DMS 273 treated with DMSO at 0.1 percent for 48 hours (cell line): ENCODE data around the gene WDR38.

Source experiments
- DNase-seq: peaks from one replicate; lab custom pipeline; 2025; lab: John Stamatoyannopoulos, UW

Gene WDR38

GRCh38 chr9:124857533-124858162, 4.4 kb downstream of the WDR38 start:
- DNase-seq, result no peak

GRCh38 chr9:124858330-124859046, 5.2 kb downstream of the WDR38 start:
- no peak for DNase-seq

GRCh38 chr9:124859803-124860581, 6.7 kb downstream of the WDR38 start:
- DNase-seq, result no peak

GRCh38 chr9:124860582-124861341, 7.5 kb downstream of the WDR38 start:
- DNase-seq, result no peak

DNA sequence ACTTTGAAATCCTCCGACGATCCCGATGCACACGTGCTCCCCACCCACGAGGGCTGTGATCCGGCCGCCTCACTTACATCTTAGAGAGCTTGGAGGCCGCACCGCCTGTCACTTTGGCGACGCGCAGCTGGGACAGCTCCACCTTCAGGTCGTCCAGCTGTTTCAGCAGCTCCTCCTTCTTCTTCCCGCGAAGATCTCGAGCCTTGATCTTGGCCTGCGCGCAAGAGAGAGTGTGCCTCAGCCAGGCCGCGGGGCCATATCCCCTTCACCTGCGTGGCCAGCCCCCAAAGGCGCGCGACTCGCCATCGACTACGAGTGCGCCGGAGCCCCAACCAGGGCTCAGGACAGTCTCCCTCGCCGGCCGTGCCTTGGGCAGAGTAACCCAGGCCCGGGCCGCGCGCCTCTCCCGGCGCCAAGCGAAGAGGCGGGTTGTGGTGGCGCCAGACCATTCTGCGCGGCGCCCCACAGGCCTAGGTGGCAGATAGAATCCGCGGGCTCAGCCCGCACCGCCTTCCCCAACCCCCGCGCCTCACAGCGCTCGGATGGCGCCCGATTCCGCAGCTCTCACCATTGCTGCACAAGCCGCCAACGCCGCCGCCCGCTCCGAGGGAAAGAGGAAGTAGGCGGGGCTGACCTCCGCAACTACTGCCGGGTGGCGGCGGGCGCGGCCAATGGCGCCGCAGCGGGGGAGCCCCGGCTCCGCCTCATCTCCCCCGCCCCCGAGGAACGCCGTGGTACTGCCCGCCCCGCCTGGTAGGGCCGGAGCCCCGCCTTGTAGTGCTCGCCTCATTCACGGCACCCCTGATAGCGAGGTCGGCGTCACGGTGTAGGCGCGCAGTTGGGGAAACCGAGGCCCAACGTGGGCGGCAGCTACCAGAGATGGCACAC, 8.3 kb downstream of the WDR38 start, which contains the start of the genes ARPC5L and RPL35:
Gene ARPC5L (plus strand): TSS at position 789 of the 888 bp plus-strand sequence. CDS start 7,161 bp downstream, outside the sequence.
Gene RPL35 (minus strand): TSS at position 616 of the 888 bp plus-strand sequence. CDS start 45 bp downstream, at position 571.
- peak; percentile 79 for DNase-seq

- peak; percentile 20 for DNase-seq
These were observed 10.2 kb downstream of the WDR38 start for GRCh38 chr9:124863371-124863871.

DNA sequence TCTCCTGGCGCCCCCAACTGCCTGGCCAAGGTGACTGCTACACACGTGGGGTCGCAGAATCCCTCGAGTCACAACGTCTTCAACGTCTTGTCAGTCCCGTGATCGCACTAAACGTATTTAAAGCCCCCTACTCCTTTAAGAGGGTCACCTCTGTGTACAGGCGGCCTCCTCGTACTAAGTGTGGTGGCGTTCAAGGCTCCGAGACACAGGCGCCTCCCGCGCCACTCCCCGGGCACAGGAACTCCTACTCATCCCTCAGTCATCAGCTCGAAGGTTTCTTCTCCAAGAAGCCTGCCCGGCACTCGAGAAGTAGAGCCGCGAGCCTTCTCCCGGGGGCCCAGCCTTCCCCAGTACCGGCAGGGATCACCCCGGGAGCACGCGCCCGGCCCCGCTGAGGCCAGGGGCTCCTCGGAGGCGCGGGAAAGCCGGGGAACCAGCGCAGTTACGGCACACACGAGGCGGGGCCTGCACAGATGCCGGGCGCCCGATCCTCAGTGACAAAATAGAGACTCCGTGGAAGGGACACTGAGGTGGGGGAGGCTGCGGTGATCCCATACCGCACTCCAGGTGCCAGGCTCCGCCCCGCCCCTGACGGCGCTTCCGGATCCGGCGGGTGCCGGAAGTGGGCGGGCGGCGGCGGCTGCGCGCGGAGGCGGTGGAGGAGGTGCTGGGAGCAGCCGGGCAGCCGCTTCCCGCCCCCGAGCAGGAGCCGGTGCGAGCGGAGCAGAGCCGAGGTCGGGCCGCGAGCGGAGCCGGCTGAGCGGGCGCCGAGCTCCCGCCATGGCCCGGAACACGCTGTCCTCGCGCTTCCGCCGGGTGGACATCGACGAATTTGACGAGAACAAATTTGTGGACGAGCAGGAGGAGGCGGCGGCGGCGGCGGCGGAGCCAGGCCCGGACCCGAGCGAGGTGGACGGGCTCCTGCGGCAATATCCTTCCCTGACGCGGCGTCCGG, 15.5 kb downstream of the WDR38 start:
- peak; percentile 41 for DNase-seq

- no peak for DNase-seq
These were observed 16.3 kb downstream of the WDR38 start for GRCh38 chr9:124869466-124869985.

DNA sequence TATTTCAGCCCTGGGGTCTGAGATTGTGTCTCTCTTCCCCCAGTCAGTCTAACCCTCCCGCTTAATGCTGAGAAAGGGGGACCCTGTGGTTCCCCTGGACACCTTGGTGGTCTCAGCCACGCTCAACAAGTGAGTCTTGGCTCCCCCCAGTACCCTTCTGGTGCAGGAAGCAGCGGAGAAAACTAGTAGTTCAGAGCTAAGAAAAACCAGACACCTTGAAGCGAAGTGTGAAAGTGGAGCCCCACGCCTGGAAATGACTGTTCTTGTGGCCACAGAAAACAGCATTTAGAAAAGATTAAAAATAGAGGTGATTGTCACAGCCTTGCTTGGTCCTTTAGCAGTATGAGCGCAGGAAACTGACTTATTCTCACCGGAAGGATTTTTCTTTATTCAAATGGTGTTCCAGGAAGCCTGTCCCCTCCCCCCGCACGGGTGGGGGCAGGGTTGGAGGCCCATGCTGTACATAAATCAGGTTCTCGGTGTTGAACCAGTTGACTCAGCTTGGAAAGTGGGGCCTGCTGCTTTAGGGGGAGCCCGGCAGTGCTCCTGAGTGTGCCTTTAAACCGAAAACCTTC, 16.8 kb downstream of the WDR38 start:
- DNase-seq, result no peak

DNA sequence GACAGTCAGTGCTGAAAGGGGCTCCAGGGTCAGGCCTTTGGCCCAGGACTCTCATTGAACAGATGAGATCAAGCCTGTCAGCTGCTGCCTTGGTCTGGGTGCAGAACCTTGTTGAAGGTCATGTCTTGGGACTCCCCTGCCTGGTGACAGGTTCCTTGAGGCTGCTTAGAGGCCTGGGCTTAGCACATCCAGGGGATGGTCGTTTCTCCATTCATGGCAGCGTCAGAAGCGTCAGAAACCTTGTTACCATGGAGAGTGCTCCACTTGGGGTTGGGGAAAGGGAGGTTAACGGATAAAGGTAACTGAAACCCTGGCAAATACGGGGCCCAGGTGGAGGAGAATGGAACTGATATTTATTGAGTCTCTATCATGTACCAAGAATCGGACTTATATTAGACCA, 17.5 kb downstream of the WDR38 start:
- no peak for DNase-seq

- no peak for DNase-seq
These were observed 17.9 kb downstream of the WDR38 start for GRCh38 chr9:124871156-124871561.

- DNase-seq, result no peak
These were observed 20.4 kb downstream of the WDR38 start for GRCh38 chr9:124873664-124874063.

DNA sequence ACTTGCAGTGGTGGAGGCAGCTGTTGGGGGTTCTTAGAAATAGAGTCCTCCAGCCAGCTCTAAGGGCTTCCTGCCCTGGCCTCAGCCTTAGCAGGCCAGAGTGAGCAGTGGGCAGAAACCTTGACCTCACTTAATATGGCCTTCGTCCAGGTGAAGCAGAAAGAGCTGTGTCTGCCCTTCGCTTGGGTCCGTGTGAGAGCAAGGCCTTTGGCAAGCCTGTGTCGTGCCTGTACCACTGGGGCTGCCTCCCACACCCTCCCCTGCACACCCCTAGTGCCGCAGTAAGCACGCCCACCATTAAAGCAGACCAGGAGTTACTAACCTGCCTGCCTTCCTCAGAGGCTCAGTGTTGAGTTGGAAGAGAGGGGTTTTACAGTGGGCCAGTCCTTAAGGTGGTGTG, 22.2 kb downstream of the WDR38 start:
- no peak for DNase-seq

DNA sequence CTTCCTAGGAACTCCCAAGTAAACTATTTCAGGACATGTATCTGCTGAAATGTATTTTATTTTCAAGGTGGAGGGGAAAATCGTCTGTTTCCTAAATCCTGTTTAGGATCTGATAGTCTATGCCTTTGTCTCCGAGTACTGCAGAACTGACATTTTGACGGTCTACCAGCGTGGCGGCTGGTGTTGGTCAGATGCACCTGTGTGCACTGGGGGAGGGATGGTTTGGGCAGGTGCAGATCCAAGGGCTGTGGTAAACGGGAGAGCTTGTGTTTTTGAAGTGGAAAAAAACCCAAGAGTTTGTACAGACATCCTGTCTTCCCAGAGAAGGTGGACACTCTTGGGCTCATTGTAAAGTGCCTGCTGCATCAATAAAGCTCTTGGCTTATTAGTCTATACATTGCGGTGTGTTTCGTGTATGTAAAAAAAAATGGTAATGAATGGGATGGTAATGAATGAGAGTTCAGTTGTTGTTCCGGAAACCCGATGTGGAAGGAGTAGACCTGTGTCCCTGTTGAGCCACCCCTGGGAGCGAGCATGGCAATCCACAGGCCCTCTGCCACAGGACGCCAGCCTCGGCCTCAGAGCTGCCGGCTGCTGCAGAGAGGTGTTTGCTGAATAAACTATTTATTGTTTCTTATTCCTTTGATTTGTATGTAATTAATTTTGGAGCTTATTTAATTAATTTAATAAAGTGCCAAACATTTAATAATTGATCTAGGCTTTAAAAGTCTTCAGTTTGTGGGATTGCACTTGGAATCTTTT, 23.9 kb downstream of the WDR38 start:
- no peak for DNase-seq

DNA sequence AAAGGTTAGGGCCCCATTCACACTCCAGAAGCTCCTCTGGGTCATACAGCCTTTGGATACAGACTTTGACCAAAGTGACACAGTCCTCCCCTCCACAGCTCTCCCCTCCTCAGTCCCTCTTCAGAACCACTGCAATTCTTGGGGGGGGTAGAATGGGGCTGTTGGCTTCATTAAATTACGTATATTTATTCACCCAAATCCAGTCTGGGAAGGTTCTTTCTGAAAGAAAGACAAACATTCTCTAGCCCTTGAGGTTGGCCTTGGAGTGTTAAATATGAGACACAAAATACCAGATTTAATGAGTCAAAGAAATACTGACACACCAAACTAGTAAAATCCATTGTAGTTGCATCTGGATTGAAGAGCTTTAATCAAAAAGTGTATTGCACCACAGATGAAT, 24.8 kb downstream of the WDR38 start:
- no peak for DNase-seq

- DNase-seq, result no peak
These were observed 25.3 kb downstream of the WDR38 start for GRCh38 chr9:124878518-124878917.

- no peak for DNase-seq
These were observed 26.0 kb downstream of the WDR38 start for GRCh38 chr9:124879226-124879625.

GRCh38 chr9:124880501-124880900, 27.2 kb downstream of the WDR38 start:
- DNase-seq, result no peak
